Upper lobe of right lung (tissue), 1 donor: ENCODE data around the gene SH3YL1. TPM values are rescaled to one million over a fixed set of nuclear protein-coding genes. Genes with fewer than 3 reads are reported as not detected.

ENCODE experiments used
- ATAC-seq: fragments of 200-7000 bp; cut with Tn5 transposase; one replicate; pipeline ENCODE4 v1.9.1; 2020; ENCODE audit warnings: mild to moderate bottlenecking, moderate library complexity
- DNase-seq: peaks from one replicate; pipeline ENCODE4 v3.0.0-alpha.2; 2020
- H3K27ac ChIP-seq: fragments of 200-600 bp; one replicate; pipeline ENCODE4 v1.8.0; 2022
- H3K27me3 ChIP-seq: fragments of 200-600 bp; one replicate; pipeline ENCODE4 v1.8.0; 2022; ENCODE audit warnings: mild to moderate bottlenecking
- H3K36me3 ChIP-seq: fragments of 200-600 bp; one replicate; pipeline ENCODE4 v1.8.0; 2022
- H3K4me1 ChIP-seq: fragments of 200-600 bp; one replicate; pipeline ENCODE4 v1.8.0; 2022
- H3K4me3 ChIP-seq: fragments of 200-600 bp; one replicate; pipeline ENCODE4 v1.8.0; 2022; ENCODE audit warnings: mild to moderate bottlenecking
- H3K9me3 ChIP-seq: fragments of 200-600 bp; one replicate; pipeline ENCODE4 v1.8.0; 2022
- CTCF ChIP-seq: fragments of 200-600 bp; IDR thresholded peaks from one replicate; pipeline ENCODE4 v1.8.0; 2022; ENCODE audit warnings: antibody characterized with exemption
- intact Hi-C: fragments of 100-400 bp; cut with DNase I; formaldehyde crosslinking; loops from one replicate; pipeline ENCODE4 v1.11.0; 2022
- total RNA-seq: library from RNA; stranded (reverse); fragmentation: NEBNext Ultra II Directional; extraction: Animal tissue kit (Norgen Biotek cat#: 25700); gene quantifications from one replicate; pipeline ENCODE4 v1.2.1, GENCODE V29; 2021
- donor health status: DM: no; HTN: yes; CAD: no; lungs with severe emphysema.

SH3YL1 gene
- total RNA-seq, 1 donor from 2014 or later, result 48.3 TPM

DNA sequence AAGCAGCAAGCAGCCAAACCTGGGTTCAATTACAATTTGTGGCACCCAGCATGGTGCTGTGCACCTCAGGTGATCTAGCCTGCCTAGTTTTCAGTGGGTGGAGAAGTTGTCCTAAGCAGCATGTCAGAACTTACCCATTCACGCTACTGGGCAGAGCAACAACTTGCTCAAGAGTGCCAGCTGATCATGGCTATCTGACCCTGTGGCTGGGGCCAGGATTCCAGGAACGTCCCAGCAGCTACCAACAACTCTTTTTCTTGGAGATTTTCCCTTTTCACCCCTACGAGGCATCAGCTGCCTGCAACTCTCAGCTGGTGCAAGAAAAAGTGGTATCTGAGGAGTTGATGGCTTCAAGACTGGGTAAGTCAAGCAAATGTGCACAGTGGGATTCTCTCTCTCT lies 83.5 kb downstream of the SH3YL1 start:
- no peak for TF ChIP-seq CTCF
- no peaks in the 10 kb centered on the region for H3K27me3 ChIP-seq
- intact Hi-C loops, result no loop called here
- no peak for DNase-seq
- ATAC-seq, result no peak
- H3K27ac ChIP-seq, result no peak overlapping the region
- no peaks in the 10 kb centered on the region for H3K9me3 ChIP-seq
- peaks cover 8% of the 10 kb centered on the region for H3K4me1 ChIP-seq
- no peak overlapping the region for H3K4me3 ChIP-seq
- H3K36me3 ChIP-seq, result no peaks in the 10 kb centered on the region

DNA sequence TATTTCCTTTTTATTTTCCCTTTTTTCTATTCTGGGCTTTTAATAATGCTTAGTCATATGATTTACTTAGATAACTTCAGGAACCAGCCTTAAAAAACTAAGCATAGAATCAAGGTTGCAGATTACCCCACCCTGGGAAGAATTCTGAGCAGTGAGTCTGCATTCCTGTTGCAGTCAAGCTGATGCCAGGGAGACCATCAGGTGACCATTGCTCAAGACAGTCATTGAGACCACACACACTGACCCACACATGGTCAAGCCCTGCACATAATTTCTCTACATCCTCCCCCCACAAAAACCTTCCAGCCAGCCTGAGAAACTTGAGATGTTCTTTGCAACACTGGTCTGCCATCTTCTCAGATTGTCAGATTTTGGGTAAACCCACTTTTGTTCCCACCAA lies 83.9 kb downstream of the SH3YL1 start:
- Histone ChIP-seq H3K4me1 (peaks cover 8% of the 10 kb centered on the region), H3K9me3 (no peaks in the 10 kb centered on the region), H3K27me3 (no peaks in the 10 kb centered on the region), H3K27ac (no peak overlapping the region), H3K4me3 (no peak overlapping the region), H3K36me3 (no peaks in the 10 kb centered on the region)
- DNase-seq, result no peak
- intact Hi-C loops, result no loop called here
- ATAC-seq, result no peak
- TF ChIP-seq CTCF, result no peak

DNA sequence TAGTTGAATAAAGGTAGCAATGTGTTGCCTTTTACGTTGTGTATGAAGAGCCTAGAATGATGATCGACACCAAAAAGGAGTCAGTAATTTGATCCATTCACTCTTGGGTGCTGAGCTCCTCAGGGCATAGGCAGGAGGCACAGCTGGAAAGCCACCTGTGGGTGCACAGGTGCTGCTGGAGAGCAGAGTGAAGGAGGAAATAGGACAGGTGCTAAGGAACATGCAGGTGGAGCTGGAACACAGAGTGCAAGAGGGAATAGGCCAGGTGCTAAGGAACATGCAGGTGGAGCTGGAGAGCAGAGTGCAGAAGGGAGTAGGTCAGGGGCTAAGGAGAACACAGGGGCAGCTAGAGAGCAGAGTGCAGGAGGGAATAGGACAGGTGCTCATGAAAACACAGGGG lies 86.1 kb downstream of the SH3YL1 start:
- Histone ChIP-seq H3K4me1 (peaks cover 8% of the 10 kb centered on the region), H3K4me3 (no peak overlapping the region), H3K36me3 (no peaks in the 10 kb centered on the region), H3K27me3 (no peaks in the 10 kb centered on the region), H3K9me3 (no peaks in the 10 kb centered on the region), H3K27ac (no peak overlapping the region)
- DNase-seq (no peak), ATAC-seq (no peak)
- TF ChIP-seq CTCF, result no peak
- intact Hi-C loops, result no loop called here

DNA sequence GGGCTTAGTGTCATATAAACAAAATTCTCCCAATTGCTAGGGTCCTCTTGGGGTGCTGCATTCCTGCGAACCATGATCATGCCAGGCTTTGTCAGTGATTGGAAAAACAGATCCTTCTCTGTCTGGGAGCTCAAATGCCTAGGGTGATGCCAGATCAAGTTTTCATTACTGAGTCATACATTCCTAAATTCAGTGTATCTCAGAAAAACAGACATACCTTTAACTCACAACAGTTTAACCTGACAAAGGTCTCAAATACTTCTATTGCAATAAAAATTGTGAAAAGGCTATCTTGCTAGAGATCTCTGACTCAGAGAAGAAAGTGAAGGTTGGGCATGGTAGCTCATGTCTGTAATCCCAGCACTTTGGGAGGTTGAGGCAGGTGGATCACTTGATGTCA lies 86.9 kb downstream of the SH3YL1 start:
- ATAC-seq (no peak), DNase-seq (no peak)
- Histone ChIP-seq H3K9me3 (no peaks in the 10 kb centered on the region), H3K4me1 (peaks cover 8% of the 10 kb centered on the region), H3K36me3 (no peaks in the 10 kb centered on the region), H3K4me3 (no peak overlapping the region), H3K27ac (no peak overlapping the region), H3K27me3 (no peaks in the 10 kb centered on the region)
- intact Hi-C loops, result no loop called here
- no peak for TF ChIP-seq CTCF

DNA sequence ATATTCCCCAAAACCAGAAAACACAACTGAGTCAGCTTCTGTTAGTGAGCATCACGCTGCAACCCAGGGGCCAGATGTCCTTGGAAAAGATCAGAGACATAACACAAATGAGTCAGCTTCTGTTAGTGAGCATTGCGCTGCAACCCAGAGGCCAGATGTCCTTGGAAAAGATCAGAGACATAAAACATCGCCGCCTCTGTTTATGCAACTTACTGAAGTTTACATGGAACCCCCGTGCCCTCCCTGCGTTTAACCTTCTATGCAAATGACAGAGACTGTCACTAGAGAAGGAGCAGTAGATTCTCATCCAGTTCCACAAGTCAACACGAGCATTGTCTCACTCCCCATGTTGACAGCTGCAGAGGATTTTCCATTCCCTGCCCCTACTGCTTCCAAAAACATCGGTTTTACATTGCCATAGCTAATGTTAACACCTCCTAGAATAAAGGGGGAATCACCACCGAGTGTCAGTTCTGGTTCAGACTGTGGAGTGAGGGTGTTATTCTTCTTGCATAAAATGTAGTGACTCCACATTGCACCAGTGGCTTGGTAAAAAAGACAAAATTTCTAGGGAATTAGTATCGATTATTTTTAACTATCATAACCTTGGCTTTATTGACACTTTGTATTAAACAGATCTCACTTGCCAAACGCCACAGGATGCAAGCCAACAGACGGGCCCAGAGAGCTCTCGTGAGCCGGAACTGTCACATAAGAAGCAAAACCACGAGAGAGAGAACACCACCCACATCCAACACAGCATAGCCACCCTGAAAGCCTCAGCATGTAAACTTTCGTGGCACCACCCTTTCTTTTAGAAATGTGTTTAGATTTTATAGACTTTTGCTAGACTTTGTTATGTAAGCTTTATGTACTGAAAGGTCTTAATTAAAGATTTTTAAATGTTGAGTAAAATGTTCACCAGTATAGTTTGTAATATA lies 87.7 kb downstream of the SH3YL1 start:
- no peak for ATAC-seq
- Histone ChIP-seq H3K36me3 (no peaks in the 10 kb centered on the region), H3K27ac (no peak overlapping the region), H3K4me1 (peaks cover 8% of the 10 kb centered on the region), H3K9me3 (no peaks in the 10 kb centered on the region), H3K27me3 (no peaks in the 10 kb centered on the region), H3K4me3 (no peak overlapping the region)
- no peak for TF ChIP-seq CTCF
- no peak for DNase-seq
- intact Hi-C loops, result no loop called here
